Common myeloid progenitor, CD34-positive (primary cell): ENCODE data around the gene SEMA4A.
A peak's percentile ranks its signal among the peaks of the same experiment; 100 is the strongest.

Source experiments
- CTCF ChIA-PET: fragments of 350-600 bp; sonication (Branson Sonifier 250); formaldehyde crosslinking; loops from one replicate; lab custom pipeline; 2021; ENCODE audit warnings: antibody characterized with exemption; lab: Charles Lee
- POLR2A ChIA-PET: fragments of 350-600 bp; sonication (Branson Sonifier 250); formaldehyde crosslinking; loops from one replicate; lab custom pipeline; 2021; ENCODE audit warnings: antibody characterized with exemption; lab: Charles Lee
- DNase-seq, 3 donors: peaks; one replicate each; pipeline versions ENCODE4 v3.0.0 to v3.0.0-alpha.2; 2013
- H3K27ac ChIP-seq, 2 experiments: 1 replicate in 1 of 2; 2 replicates in 1 of 2; pipeline ENCODE4 v1.7.0; 2013; ENCODE audit warnings: inconsistent platforms in 2 of 2, low read length in 2 of 2, mild to moderate bottlenecking in 2 of 2, low read depth in 1 of 2, moderate library complexity in 1 of 2; ENCODE audit not compliant: severe bottlenecking in 2 of 2, insufficient read depth in 1 of 2, poor library complexity in 1 of 2
- H3K27me3 ChIP-seq, 5 experiments: replicated peaks in 2 of 5; 1 replicate in 3 of 5; 2 replicates in 2 of 5; pipeline versions ENCODE4 v1.6.1 to v1.7.0; 2013; ENCODE audit warnings: low read length in 4 of 5, mild to moderate bottlenecking in 2 of 5, moderate library complexity in 2 of 5, inconsistent platforms in 1 of 5; ENCODE audit not compliant: insufficient read depth in 5 of 5, control insufficient read depth in 4 of 5
- H3K36me3 ChIP-seq, 4 experiments: 1 replicate in 2 of 4; 2 replicates in 2 of 4; pipeline versions ENCODE4 v1.6.1 to v1.7.0; 2013; ENCODE audit warnings: low read length in 3 of 4, control low read depth in 1 of 4, mild to moderate bottlenecking in 1 of 4; ENCODE audit not compliant: control insufficient read depth in 4 of 4, insufficient read depth in 4 of 4
- H3K4me1 ChIP-seq, 4 experiments: 1 replicate in 3 of 4; 2 replicates in 1 of 4; pipeline versions ENCODE4 v1.6.1 to v1.7.1; 2013; ENCODE audit warnings: low read length in 3 of 4, mild to moderate bottlenecking in 3 of 4, control low read depth in 1 of 4, inconsistent platforms in 1 of 4, moderate library complexity in 1 of 4; ENCODE audit not compliant: control insufficient read depth in 4 of 4, insufficient read depth in 4 of 4; ENCODE audit errors: control extremely low read depth in 1 of 4
- H3K4me3 ChIP-seq, 7 experiments: 1 replicate in 4 of 7; 2 replicates in 3 of 7; pipeline versions ENCODE4 v1.5.1 to v1.7.0; 2013; ENCODE audit warnings: mild to moderate bottlenecking in 7 of 7, low read length in 6 of 7, moderate library complexity in 6 of 7, inconsistent platforms in 2 of 7, low read depth in 2 of 7, control low read depth in 1 of 7; ENCODE audit not compliant: insufficient read depth in 4 of 7, control insufficient read depth in 1 of 7; ENCODE audit errors: extremely low read depth in 1 of 7
- H3K9me3 ChIP-seq, 5 experiments: 1 replicate in 4 of 5; 2 replicates in 1 of 5; pipeline versions ENCODE4 v1.6.1 to v1.7.1; 2013; ENCODE audit warnings: low read length in 4 of 5, mild to moderate bottlenecking in 2 of 5, inconsistent platforms in 1 of 5, low read depth in 1 of 5, moderate library complexity in 1 of 5; ENCODE audit not compliant: control insufficient read depth in 4 of 5, insufficient read depth in 2 of 5; ENCODE audit errors: control extremely low read depth in 1 of 5
- WGBS: methylation state at CpG from one replicate; pipeline ENCODE4 v1.1.5; 2013; ENCODE audit not compliant: insufficient coverage; 5-methylcytosine and 5-hydroxymethylcytosine counted together

Gene SEMA4A

GRCh38 chr1:156108664-156109241 lies 44.6 kb upstream of the SEMA4A start:
- Histone ChIP-seq H3K4me3 (no peak overlapping the region), H3K27me3 (peaks cover 0 to 27% (median 10%) of the 10 kb centered on the region in 5 experiments), H3K36me3 (no peaks in the 10 kb centered on the region), H3K9me3 (no peaks in the 10 kb centered on the region), H3K4me1 (peaks cover 7 to 49% (median 46%) of the 10 kb centered on the region in 4 experiments), H3K27ac (no peak overlapping the region)
- ChIA-PET CTCF (interaction anchor here (9.8 to 29.6 kb wide), 2 partner anchors 14 to 19 kb away, joined by 107 to 1191 read pairs; partner anchors contain the start of gene LMNA), POLR2A (no interaction called here)
- no peak for DNase-seq
- 97% methylated on average over 2 of the region's 6 CpGs for WGBS

GRCh38 chr1:156110252-156110651 lies 43.1 kb upstream of the SEMA4A start:
- H3K4me1 ChIP-seq, result peaks cover 4 to 47% (median 46%) of the 10 kb centered on the region in 4 experiments
- peaks cover 0 to 39% (median 15%) of the 10 kb centered on the region in 5 experiments for H3K27me3 ChIP-seq
- H3K27ac ChIP-seq, result no peak overlapping the region
- H3K36me3 ChIP-seq, result no peaks in the 10 kb centered on the region
- ChIA-PET POLR2A (interaction anchor here (1.0 kb wide), 1 partner anchor 58 kb away, joined by 3 read pairs; no protein-coding TSS in a partner anchor), CTCF (interaction anchor here (0.6 to 29.6 kb wide), 3 partner anchors 16 to 218 kb away, joined by 3 to 1191 read pairs (median 107); partner anchors contain the start of gene LMNA)
- no peaks in the 10 kb centered on the region for H3K9me3 ChIP-seq
- 100% methylated on average over 2 of the region's 2 CpGs for WGBS
- no peak for DNase-seq
- no peak overlapping the region for H3K4me3 ChIP-seq

GRCh38 chr1:156111355-156111962 lies 41.9 kb upstream of the SEMA4A start:
- peaks cover 0 to 49% (median 24%) of the 10 kb centered on the region in 5 experiments for H3K27me3 ChIP-seq
- ChIA-PET POLR2A (interaction anchor here (0.6 to 0.7 kb wide), 2 partner anchors 57 to 1572 kb away, joined by 3 read pairs; partner anchors contain the start of gene LAMTOR2), CTCF (interaction anchor here (1.4 to 33.0 kb wide), 4 partner anchors 9 to 17 kb away, joined by 6 to 1191 read pairs (median 63); partner anchors contain the start of gene MEX3A)
- H3K4me1 ChIP-seq, result peaks cover 4 to 49% (median 46%) of the 10 kb centered on the region in 4 experiments
- no peaks in the 10 kb centered on the region for H3K9me3 ChIP-seq
- H3K4me3 ChIP-seq, result no peak overlapping the region
- WGBS, result 94% methylated on average over 2 of the region's 4 CpGs
- H3K27ac ChIP-seq, result no peak overlapping the region
- H3K36me3 ChIP-seq, result peaks cover 0 to 4% (median 0%) of the 10 kb centered on the region in 4 experiments
- DNase-seq, result no peak

GRCh38 chr1:156112276-156113137 lies 40.9 kb upstream of the SEMA4A start:
- POLR2A ChIA-PET, result interaction anchor here (0.8 kb wide), 1 partner anchor 8 kb away, joined by 3 read pairs; no protein-coding TSS in a partner anchor
- Histone ChIP-seq H3K36me3 (peaks cover 0 to 4% (median 0%) of the 10 kb centered on the region in 4 experiments), H3K9me3 (no peaks in the 10 kb centered on the region), H3K4me1 (peaks cover 0 to 42% (median 37%) of the 10 kb centered on the region in 4 experiments), H3K27ac (no peak overlapping the region), H3K27me3 (peaks cover 0 to 51% (median 24%) of the 10 kb centered on the region in 5 experiments), H3K4me3 (no peak overlapping the region)
- CTCF ChIA-PET, result interaction anchor here (1.4 to 33.0 kb wide), 4 partner anchors 8 to 17 kb away, joined by 6 to 1191 read pairs (median 63); partner anchors contain the start of gene MEX3A
- DNase-seq, result no peak
- WGBS, result 62% methylated on average over 6 of the region's 10 CpGs

GRCh38 chr1:156113282-156113950 lies 40.0 kb upstream of the SEMA4A start:
- Histone ChIP-seq H3K27me3 (peaks cover 0 to 53% (median 20%) of the 10 kb centered on the region in 5 experiments), H3K9me3 (no peaks in the 10 kb centered on the region), H3K27ac (no peak overlapping the region), H3K4me1 (peaks cover 0 to 45% (median 37%) of the 10 kb centered on the region in 4 experiments), H3K4me3 (peak overlapping the region in 1 of 7 experiments; percentile 94), H3K36me3 (peaks cover 0 to 6% (median 0%) of the 10 kb centered on the region in 4 experiments)
- 100% methylated on average over 2 of the region's 4 CpGs for WGBS
- CTCF ChIA-PET, result interaction anchor here (0.7 to 33.0 kb wide), 4 partner anchors 9 to 137 kb away, joined by 4 to 1191 read pairs (median 63); partner anchors contain the start of gene MEX3A
- POLR2A ChIA-PET, result interaction anchor here (0.6 to 3.6 kb wide), 8 partner anchors 9 to 54 kb away, joined by 3 to 27 read pairs (median 4); no protein-coding TSS in a partner anchor
- no peak for DNase-seq
